Amygdala (tissue), 56 donors: ENCODE measurements around the gene PRKAG3.

ENCODE experiments used
- DNase-seq, 56 donors: peaks; one replicate each; lab custom pipeline; 2025; lab: John Stamatoyannopoulos, UW

PRKAG3 gene

GRCh38 chr2:218865396-218865795 is 33.8 kb upstream of the PRKAG3 start:
- no peak for DNase-seq

- no peak for DNase-seq
Measured at GRCh38 chr2:218863021-218863520, 31.5 kb upstream of the PRKAG3 start.

GRCh38 chr2:218861645-218862318 is 30.2 kb upstream of the PRKAG3 start:
- no peak for DNase-seq

GRCh38 chr2:218860950-218861381 is 29.4 kb upstream of the PRKAG3 start:
- peak in 3 of 56 donors; percentile 15 to 49 (median 28) for DNase-seq

- no peak for DNase-seq
Measured at GRCh38 chr2:218859988-218860831, 28.6 kb upstream of the PRKAG3 start.

GRCh38 chr2:218859556-218859987 is 28.0 kb upstream of the PRKAG3 start, which contains the start of gene WNT6:
Gene WNT6, plus strand, starts transcription at chr2:218859805. Its CDS starts 233 bp downstream, at chr2:218860038.
- no peak for DNase-seq

GRCh38 chr2:218858671-218859555 is 27.3 kb upstream of the PRKAG3 start:
- DNase-seq, result no peak

GRCh38 chr2:218858138-218858445 is 26.5 kb upstream of the PRKAG3 start:
- no peak for DNase-seq

- no peak for DNase-seq
Measured at GRCh38 chr2:218857371-218858137, 26.0 kb upstream of the PRKAG3 start.

- DNase-seq, result no peak
Measured at GRCh38 chr2:218856896-218857243, 25.3 kb upstream of the PRKAG3 start.

- no peak for DNase-seq
Measured at GRCh38 chr2:218856167-218856895, 24.7 kb upstream of the PRKAG3 start.

GRCh38 chr2:218855305-218856166 is 23.9 kb upstream of the PRKAG3 start:
- DNase-seq, result no peak

GRCh38 chr2:218854860-218855259 is 23.3 kb upstream of the PRKAG3 start:
- DNase-seq, result no peak

- DNase-seq, result no peak
Measured at GRCh38 chr2:218853766-218854165, 22.2 kb upstream of the PRKAG3 start.

GRCh38 chr2:218852911-218853667 is 21.5 kb upstream of the PRKAG3 start:
- peak in 28 of 56 donors; percentile 5 to 76 (median 21) for DNase-seq

GRCh38 chr2:218851286-218851685 is 19.7 kb upstream of the PRKAG3 start:
- no peak for DNase-seq

- no peak for DNase-seq
Measured at GRCh38 chr2:218850796-218851195, 19.2 kb upstream of the PRKAG3 start.

GRCh38 chr2:218849721-218850120 is 18.1 kb upstream of the PRKAG3 start:
- no peak for DNase-seq
